Activated naive CD8-positive, alpha-beta T cell treated with anti-CD3 and anti-CD28 coated beads for 36 hours (primary cell): ENCODE data around the gene DNAH3. TPM values are rescaled to one million over a fixed set of nuclear protein-coding genes. Genes with fewer than 3 reads are reported as not detected.
A peak's percentile ranks its signal among the peaks of the same experiment; 100 is the strongest.
"Not testable (repeated sequence)": the region's sequence is repeated elsewhere in the genome, so short reads cannot be mapped to it uniquely, and the experiment has no call there.

Experiments
- DNase-seq: peaks from one replicate; pipeline ENCODE4 v3.0.0; 2021
- H3K27ac Mint-ChIP-seq: one replicate; pipeline ENCODE4 v1.8.0; 2022; ENCODE audit warnings: mild to moderate bottlenecking, moderate library complexity, mixed read lengths
- H3K27me3 Mint-ChIP-seq: one replicate; pipeline ENCODE4 v1.8.0; 2022; ENCODE audit warnings: mild to moderate bottlenecking, mixed read lengths
- H3K36me3 Mint-ChIP-seq: one replicate; pipeline ENCODE4 v1.8.0; 2021; ENCODE audit warnings: mild to moderate bottlenecking, mixed read lengths
- H3K4me1 Mint-ChIP-seq: one replicate; pipeline ENCODE4 v1.8.0; 2021; ENCODE audit warnings: mixed read lengths
- H3K4me3 Mint-ChIP-seq: one replicate; pipeline ENCODE4 v1.8.0; 2022; ENCODE audit warnings: mild to moderate bottlenecking, moderate library complexity, mixed read lengths
- H3K9me3 Mint-ChIP-seq: one replicate; pipeline ENCODE4 v1.8.0; 2022; ENCODE audit warnings: mixed read lengths
- total RNA-seq, 2 experiments: library from RNA; stranded (reverse); gene quantifications; one replicate each; pipeline ENCODE4 v1.2.3, GENCODE V29; 2021

Gene DNAH3
- total RNA-seq: not detected

- DNase-seq: no peak
- Mint-ChIP-seq H3K27me3 (peaks cover 34% of the 10 kb centered on the region), H3K4me1 (no peaks in the 10 kb centered on the region), H3K9me3 (no peaks in the 10 kb centered on the region), H3K36me3 (no peaks in the 10 kb centered on the region), H3K4me3 (no peak within 1 kb of the TSS), H3K27ac (no peak within 1 kb of the TSS)
Observed at GRCh38 chr16:21150375-21151001, at the start of gene DNAH3. DNAH3 (minus strand) TSS chr16:21150846; CDS start chr16:21150319, 527 bp downstream.

GRCh38 chr16:21199607-21200218 is 49.1 kb upstream of the DNAH3 start:
- DNase-seq: no peak
- peaks cover under 1% of the 10 kb centered on the region for H3K4me1 Mint-ChIP-seq
- H3K4me3 Mint-ChIP-seq: no peak overlapping the region
- no peaks in the 10 kb centered on the region for H3K9me3 Mint-ChIP-seq
- no peak overlapping the region for H3K27ac Mint-ChIP-seq
- H3K36me3 Mint-ChIP-seq: no peaks in the 10 kb centered on the region
- H3K27me3 Mint-ChIP-seq: peaks cover 24% of the 10 kb centered on the region

- H3K27ac Mint-ChIP-seq: no peak overlapping the region
- no peak for DNase-seq
- H3K36me3 Mint-ChIP-seq: no peaks in the 10 kb centered on the region
- H3K9me3 Mint-ChIP-seq: no peaks in the 10 kb centered on the region
- H3K4me3 Mint-ChIP-seq: no peak overlapping the region
- H3K4me1 Mint-ChIP-seq: peaks cover 5% of the 10 kb centered on the region
- peaks cover 31% of the 10 kb centered on the region for H3K27me3 Mint-ChIP-seq
Observed at GRCh38 chr16:21197621-21198020, 47.0 kb upstream of the DNAH3 start.

- H3K9me3 Mint-ChIP-seq: no peaks in the 10 kb centered on the region
- DNase-seq: no peak
- H3K36me3 Mint-ChIP-seq: no peaks in the 10 kb centered on the region
- H3K4me1 Mint-ChIP-seq: peaks cover 5% of the 10 kb centered on the region
- H3K27me3 Mint-ChIP-seq: peaks cover 27% of the 10 kb centered on the region
- H3K27ac Mint-ChIP-seq: no peak overlapping the region
- no peak overlapping the region for H3K4me3 Mint-ChIP-seq
Observed at GRCh38 chr16:21197112-21197511, 46.5 kb upstream of the DNAH3 start.

- not testable (repeated sequence) for H3K9me3 Mint-ChIP-seq, H3K4me1 Mint-ChIP-seq, H3K4me3 Mint-ChIP-seq, H3K36me3 Mint-ChIP-seq, H3K27ac Mint-ChIP-seq, DNase-seq
- peaks cover 22% of the 10 kb centered on the region for H3K27me3 Mint-ChIP-seq
Observed at GRCh38 chr16:21195330-21195729, 44.7 kb upstream of the DNAH3 start.

GRCh38 chr16:21194771-21195301 is 44.2 kb upstream of the DNAH3 start:
- no peak for DNase-seq
- H3K4me1 Mint-ChIP-seq: peaks cover 5% of the 10 kb centered on the region
- H3K27me3 Mint-ChIP-seq: peaks cover 26% of the 10 kb centered on the region
- no peak overlapping the region for H3K4me3 Mint-ChIP-seq
- peaks cover 2% of the 10 kb centered on the region for H3K9me3 Mint-ChIP-seq
- no peak overlapping the region for H3K27ac Mint-ChIP-seq
- H3K36me3 Mint-ChIP-seq: no peaks in the 10 kb centered on the region

- Mint-ChIP-seq H3K36me3 (no peaks in the 10 kb centered on the region), H3K4me1 (peaks cover 8% of the 10 kb centered on the region), H3K4me3 (no peak overlapping the region), H3K9me3 (peaks cover 2% of the 10 kb centered on the region), H3K27ac (no peak overlapping the region), H3K27me3 (peaks cover 22% of the 10 kb centered on the region)
- no peak for DNase-seq
Observed at GRCh38 chr16:21192991-21193390, 42.3 kb upstream of the DNAH3 start.

GRCh38 chr16:21190599-21190998 is 40.0 kb upstream of the DNAH3 start:
- no peak overlapping the region for H3K27ac Mint-ChIP-seq
- peaks cover 2% of the 10 kb centered on the region for H3K9me3 Mint-ChIP-seq
- peaks cover 22% of the 10 kb centered on the region for H3K27me3 Mint-ChIP-seq
- H3K36me3 Mint-ChIP-seq: no peaks in the 10 kb centered on the region
- H3K4me3 Mint-ChIP-seq: no peak overlapping the region
- no peak for DNase-seq
- H3K4me1 Mint-ChIP-seq: peaks cover 8% of the 10 kb centered on the region

- peaks cover 4% of the 10 kb centered on the region for H3K36me3 Mint-ChIP-seq
- no peak overlapping the region for H3K4me3 Mint-ChIP-seq
- peaks cover 22% of the 10 kb centered on the region for H3K27me3 Mint-ChIP-seq
- H3K27ac Mint-ChIP-seq: no peak overlapping the region
- peaks cover 8% of the 10 kb centered on the region for H3K4me1 Mint-ChIP-seq
- DNase-seq: no peak
- H3K9me3 Mint-ChIP-seq: peaks cover 3% of the 10 kb centered on the region
Observed at GRCh38 chr16:21190013-21190412, 39.4 kb upstream of the DNAH3 start.

GRCh38 chr16:21189311-21189710 is 38.7 kb upstream of the DNAH3 start:
- H3K9me3 Mint-ChIP-seq: peaks cover 8% of the 10 kb centered on the region
- DNase-seq: no peak
- no peak overlapping the region for H3K4me3 Mint-ChIP-seq
- H3K36me3 Mint-ChIP-seq: peaks cover 10% of the 10 kb centered on the region
- H3K4me1 Mint-ChIP-seq: peaks cover 6% of the 10 kb centered on the region
- H3K27ac Mint-ChIP-seq: no peak overlapping the region
- peaks cover 20% of the 10 kb centered on the region for H3K27me3 Mint-ChIP-seq

GRCh38 chr16:21186326-21186691 is 35.7 kb upstream of the DNAH3 start:
- no peak for DNase-seq
- Mint-ChIP-seq H3K27me3 (peaks cover 15% of the 10 kb centered on the region), H3K36me3 (peaks cover 22% of the 10 kb centered on the region), H3K9me3 (peaks cover 16% of the 10 kb centered on the region), H3K27ac (no peak overlapping the region), H3K4me3 (no peak overlapping the region), H3K4me1 (peaks cover 6% of the 10 kb centered on the region)

GRCh38 chr16:21185659-21186325 is 35.1 kb upstream of the DNAH3 start:
- Mint-ChIP-seq H3K4me3 (no peak overlapping the region), H3K27ac (no peak overlapping the region), H3K36me3 (peaks cover 27% of the 10 kb centered on the region), H3K9me3 (peaks cover 16% of the 10 kb centered on the region), H3K4me1 (peaks cover 6% of the 10 kb centered on the region), H3K27me3 (peaks cover 15% of the 10 kb centered on the region)
- DNase-seq: no peak

GRCh38 chr16:21184834-21185233 is 34.2 kb upstream of the DNAH3 start:
- Mint-ChIP-seq H3K4me3 (no peak overlapping the region), H3K9me3 (peaks cover 14% of the 10 kb centered on the region), H3K27ac (peak overlapping the region; percentile 40), H3K36me3 (peaks cover 30% of the 10 kb centered on the region), H3K27me3 (peaks cover 8% of the 10 kb centered on the region), H3K4me1 (peaks cover 6% of the 10 kb centered on the region)
- DNase-seq: peak; percentile 9

- H3K27ac Mint-ChIP-seq: no peak overlapping the region
- H3K9me3 Mint-ChIP-seq: peaks cover 14% of the 10 kb centered on the region
- peaks cover 37% of the 10 kb centered on the region for H3K36me3 Mint-ChIP-seq
- DNase-seq: no peak
- peaks cover 4% of the 10 kb centered on the region for H3K27me3 Mint-ChIP-seq
- peaks cover 6% of the 10 kb centered on the region for H3K4me1 Mint-ChIP-seq
- H3K4me3 Mint-ChIP-seq: no peak overlapping the region
Observed at GRCh38 chr16:21183995-21184394, 33.3 kb upstream of the DNAH3 start.

GRCh38 chr16:21179983-21180365 is 29.3 kb upstream of the DNAH3 start:
- DNase-seq: no peak
- Mint-ChIP-seq H3K27ac (no peak overlapping the region), H3K36me3 (peaks cover 45% of the 10 kb centered on the region), H3K4me1 (peaks cover 2% of the 10 kb centered on the region), H3K4me3 (no peak overlapping the region), H3K27me3 (no peaks in the 10 kb centered on the region), H3K9me3 (peaks cover 16% of the 10 kb centered on the region)
